Myocyte (in vitro differentiated cells): Measurements from ENCODE around the gene TMEM39A. TPM values are rescaled to one million over a fixed set of nuclear protein-coding genes. Genes with fewer than 3 reads are reported as not detected.

Source experiments
- DNase-seq: peaks from one replicate; pipeline ENCODE4 v3.0.0-alpha.2; 2012; ENCODE audit warnings: low read depth
- total RNA-seq: library from RNA; depleted of rRNA; stranded (reverse); fragments of >200 nt; gene quantifications from 2 replicates; pipeline ENCODE4 v1.2.3, GENCODE V29; 2014

The TMEM39A gene
- total RNA-seq, 1 donor from 2014 or later: 54.1 TPM

DNA sequence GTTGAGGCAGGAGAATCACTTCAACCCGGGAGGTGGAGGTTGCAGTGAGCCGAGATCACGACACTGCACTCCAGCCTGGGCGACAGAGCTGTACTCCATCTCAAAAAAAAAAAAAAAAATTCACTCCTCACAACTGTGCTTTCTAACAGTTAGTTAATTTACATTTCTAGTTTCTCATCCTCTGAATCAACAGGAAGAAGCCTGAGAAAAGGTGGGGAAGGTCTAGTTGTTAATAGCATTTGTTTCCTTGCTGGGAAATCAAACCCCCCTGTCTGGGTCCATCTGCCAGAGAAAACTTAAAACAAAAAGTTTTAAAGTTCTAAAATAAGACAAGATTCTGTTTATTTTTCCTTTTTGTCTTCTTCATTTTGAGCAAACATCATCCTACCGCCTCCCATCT lies 62.3 kb downstream of the TMEM39A start:
- no peak for DNase-seq

DNA sequence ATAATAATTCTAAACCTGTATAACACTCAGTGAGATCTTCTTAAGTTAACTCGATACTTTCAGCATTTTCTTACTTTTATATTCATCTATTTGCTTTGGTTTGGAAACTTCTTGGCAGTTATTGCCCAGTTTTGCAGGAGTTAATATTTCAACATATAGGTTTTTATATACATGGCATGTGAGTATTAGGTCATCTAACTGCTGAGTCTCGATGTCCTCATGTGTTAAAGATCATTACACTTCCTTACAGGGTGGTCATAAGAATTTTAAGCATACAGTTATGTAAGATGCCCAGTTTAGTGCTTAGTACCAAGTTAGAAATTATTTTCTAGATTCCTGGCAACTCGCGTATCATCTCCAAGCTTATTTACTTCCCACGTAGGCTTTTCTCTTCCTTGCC lies 62.9 kb downstream of the TMEM39A start:
- DNase-seq: no peak

DNA sequence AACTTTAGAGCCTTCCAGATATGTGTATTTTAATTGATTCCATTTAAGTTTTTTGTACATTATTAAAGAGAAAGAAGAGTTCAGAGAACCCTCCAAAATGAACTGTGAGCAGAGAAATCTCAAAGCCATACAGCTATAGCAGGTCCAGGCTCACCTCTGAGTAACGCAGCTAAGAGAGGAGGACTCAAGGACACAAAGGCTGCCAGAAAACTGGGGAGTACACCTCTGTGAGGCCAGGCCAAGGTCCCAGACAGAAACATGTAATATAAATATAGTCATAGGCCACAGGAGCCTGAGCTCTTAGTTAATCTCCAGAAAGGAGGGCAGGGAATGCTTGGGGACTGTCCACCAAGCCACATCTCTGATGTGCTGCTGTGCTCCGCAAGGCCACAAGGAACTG lies 66.5 kb downstream of the TMEM39A start:
- DNase-seq: no peak

- DNase-seq: no peak
Measured at GRCh38 chr3:119395923-119396358, 67.5 kb downstream of the TMEM39A start.

DNA sequence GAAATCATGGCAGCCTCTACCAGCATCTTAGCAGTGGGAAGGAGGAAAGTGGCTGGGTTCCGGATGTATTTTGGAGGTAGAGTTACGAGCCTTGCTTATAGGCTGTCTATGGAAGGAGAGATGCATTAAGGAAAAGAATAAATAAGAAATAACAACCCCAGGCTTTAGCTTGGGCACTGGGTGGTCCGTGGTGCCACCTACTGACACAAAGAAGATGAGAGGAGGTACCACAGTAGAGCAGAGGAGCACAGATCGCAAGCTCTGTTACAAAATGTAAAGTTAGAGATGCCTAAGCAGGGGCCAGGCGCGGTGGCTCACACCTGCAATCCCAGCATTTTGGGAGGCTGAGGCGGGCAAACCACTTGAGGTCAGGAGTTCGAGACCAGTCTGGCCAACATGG lies 74.8 kb downstream of the TMEM39A start:
- peak; percentile 7 for DNase-seq

GRCh38 chr3:119382134-119382533 lies 81.3 kb downstream of the TMEM39A start:
- DNase-seq: no peak

DNA sequence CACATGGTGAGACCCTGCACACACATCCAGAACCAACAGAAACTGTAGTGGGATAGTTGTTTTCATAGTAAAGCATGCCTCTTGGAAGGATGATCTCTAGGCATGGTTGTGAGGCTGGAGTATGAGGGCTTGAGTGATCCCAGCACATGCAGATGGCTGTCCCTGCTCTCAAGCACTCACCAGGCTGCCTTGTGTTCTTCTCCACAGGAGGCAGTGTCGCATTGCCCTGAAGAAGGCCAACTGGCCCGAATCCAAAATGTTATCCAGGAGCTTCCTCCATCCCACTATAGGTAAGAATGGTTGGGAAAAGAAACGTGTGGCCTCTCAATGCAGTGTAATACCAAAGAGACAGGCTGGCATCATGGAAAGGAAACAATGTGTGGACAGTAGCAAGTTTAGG lies 82.7 kb downstream of the TMEM39A start:
- DNase-seq: peak; percentile 41

Other genes starting within 250 kb of the TMEM39A start
- 10.1 and 18.2 TPM in 2 replicates for gene B4GALT4, start 222.7 kb downstream of the TMEM39A start, total RNA-seq
- 4.2 and 4.5 TPM in 2 replicates for gene ARHGAP31, start 169.2 kb downstream of the TMEM39A start, total RNA-seq
- gene POGLUT1, start 5.3 kb upstream of the TMEM39A start, total RNA-seq: 20.7 and 21.0 TPM in 2 replicates
- 73.1 and 86.4 TPM in 2 replicates for gene TIMMDC1, start 34.9 kb upstream of the TMEM39A start, total RNA-seq
- gene CD80, start 96.0 kb upstream of the TMEM39A start, total RNA-seq: 0.21 and 2.2 TPM in 2 replicates
- gene ADPRH, start 115.9 kb upstream of the TMEM39A start, total RNA-seq: 20.1 and 25.6 TPM in 2 replicates
- gene PLA1A, start 134.3 kb upstream of the TMEM39A start, total RNA-seq: 2.8 and 6.7 TPM in 2 replicates
- 3.5 and 4.2 TPM in 2 replicates for gene POPDC2, start 197.0 kb upstream of the TMEM39A start, total RNA-seq
- gene COX17, start 213.8 kb upstream of the TMEM39A start, total RNA-seq: 48.2 and 62.2 TPM in 2 replicates
- gene CFAP91, start 239.4 kb upstream of the TMEM39A start, total RNA-seq: 0.45 and 0.78 TPM in 2 replicates